ENCODE results near the gene NOS1AP.

The NOS1AP gene

DNA sequence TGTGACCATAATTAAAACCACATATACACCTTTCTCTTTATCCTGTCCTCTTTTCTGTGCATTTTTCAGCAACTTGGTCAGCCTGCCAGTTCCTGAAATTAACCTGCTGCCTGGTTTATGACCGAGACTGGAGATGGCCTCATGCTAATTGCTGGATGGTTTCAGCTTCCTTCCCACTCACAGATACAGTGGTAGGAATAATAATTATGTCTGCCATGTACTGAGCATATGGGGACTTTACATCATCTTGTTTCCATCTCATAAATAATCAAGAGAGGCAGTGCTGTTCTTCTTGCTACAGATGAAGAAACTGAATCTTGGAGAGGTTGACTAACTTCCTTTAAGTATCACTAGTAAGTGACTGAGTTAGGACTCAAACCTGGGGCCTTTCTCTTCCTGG, 148.2 kb downstream of the NOS1AP start:
- DNase-seq (ENCODE audit: insufficient read length, low spot score) (no peak), FAIRE-seq (no peak)
- no peak for TF ChIP-seq SPI1 (IDR thresholded peaks at IDR 0.05; ENCODE audit: low read depth, low read length)
- TF ChIP-seq POLR2AphosphoS5 (IDR thresholded peaks at IDR 0.05; ENCODE audit: low read depth, low read length): no peak
- no peak for TF ChIP-seq POU2F2 (IDR thresholded peaks at IDR 0.05; ENCODE audit: low read depth, low read length)
- no peak for TF ChIP-seq TAF1 (IDR thresholded peaks at IDR 0.05; ENCODE audit: low read depth, low read length)
- TF ChIP-seq POLR2A (IDR thresholded peaks at IDR 0.05; ENCODE audit: low read depth, low read length): no peak
- no peak for TF ChIP-seq PAX5 (IDR thresholded peaks at IDR 0.05; ENCODE audit: insufficient read depth, low read length, severe bottlenecking)

GRCh38 chr1:162218546-162218945, 149.1 kb downstream of the NOS1AP start:
- TF ChIP-seq POLR2A (IDR thresholded peaks at IDR 0.05; ENCODE audit: low read depth, low read length) (no peak), POLR2AphosphoS5 (IDR thresholded peaks at IDR 0.05; ENCODE audit: low read depth, low read length) (no peak), PAX5 (IDR thresholded peaks at IDR 0.05; ENCODE audit: insufficient read depth, low read length, severe bottlenecking) (no peak), TAF1 (IDR thresholded peaks at IDR 0.05; ENCODE audit: low read depth, low read length) (no peak), POU2F2 (IDR thresholded peaks at IDR 0.05; ENCODE audit: low read depth, low read length) (no peak), SPI1 (IDR thresholded peaks at IDR 0.05; ENCODE audit: low read depth, low read length) (no peak)
- DNase-seq (ENCODE audit: insufficient read length, low spot score) (no peak), FAIRE-seq (no peak)

GRCh38 chr1:162218975-162219374, 149.5 kb downstream of the NOS1AP start:
- DNase-seq (ENCODE audit: insufficient read length, low spot score) (no peak), FAIRE-seq (no peak)
- TF ChIP-seq PAX5 (IDR thresholded peaks at IDR 0.05; ENCODE audit: insufficient read depth, low read length, severe bottlenecking) (no peak), SPI1 (IDR thresholded peaks at IDR 0.05; ENCODE audit: low read depth, low read length) (no peak), TAF1 (IDR thresholded peaks at IDR 0.05; ENCODE audit: low read depth, low read length) (no peak), POLR2AphosphoS5 (IDR thresholded peaks at IDR 0.05; ENCODE audit: low read depth, low read length) (no peak), POLR2A (IDR thresholded peaks at IDR 0.05; ENCODE audit: low read depth, low read length) (no peak), POU2F2 (IDR thresholded peaks at IDR 0.05; ENCODE audit: low read depth, low read length) (no peak)

GRCh38 chr1:162219461-162219860, 150.0 kb downstream of the NOS1AP start:
- DNase-seq (ENCODE audit: insufficient read length, low spot score) (no peak), FAIRE-seq (no peak)
- TF ChIP-seq PAX5 (IDR thresholded peaks at IDR 0.05; ENCODE audit: insufficient read depth, low read length, severe bottlenecking) (no peak), POLR2AphosphoS5 (IDR thresholded peaks at IDR 0.05; ENCODE audit: low read depth, low read length) (no peak), POLR2A (IDR thresholded peaks at IDR 0.05; ENCODE audit: low read depth, low read length) (no peak), SPI1 (IDR thresholded peaks at IDR 0.05; ENCODE audit: low read depth, low read length) (no peak), POU2F2 (IDR thresholded peaks at IDR 0.05; ENCODE audit: low read depth, low read length) (no peak), TAF1 (IDR thresholded peaks at IDR 0.05; ENCODE audit: low read depth, low read length) (no peak)

GRCh38 chr1:162220009-162220539, 150.6 kb downstream of the NOS1AP start:
- no peak for FAIRE-seq
- TF ChIP-seq POU2F2 (IDR thresholded peaks at IDR 0.05; ENCODE audit: low read depth, low read length) (no peak), POLR2AphosphoS5 (IDR thresholded peaks at IDR 0.05; ENCODE audit: low read depth, low read length) (no peak)
- no peak for DNase-seq (ENCODE audit: insufficient read length, low spot score)

- no peak for DNase-seq (ENCODE audit: insufficient read length, low spot score)
- FAIRE-seq: no peak
- no peak for TF ChIP-seq POLR2AphosphoS5 (IDR thresholded peaks at IDR 0.05; ENCODE audit: low read depth, low read length)
- no peak for TF ChIP-seq PAX5 (IDR thresholded peaks at IDR 0.05; ENCODE audit: insufficient read depth, low read length, severe bottlenecking)
- no peak for TF ChIP-seq POLR2A (IDR thresholded peaks at IDR 0.05; ENCODE audit: low read depth, low read length)
- no peak for TF ChIP-seq POU2F2 (IDR thresholded peaks at IDR 0.05; ENCODE audit: low read depth, low read length)
- no peak for TF ChIP-seq SPI1 (IDR thresholded peaks at IDR 0.05; ENCODE audit: low read depth, low read length)
- TF ChIP-seq TAF1 (IDR thresholded peaks at IDR 0.05; ENCODE audit: low read depth, low read length): no peak
These were observed 152.5 kb downstream of the NOS1AP start for GRCh38 chr1:162222014-162222413.

DNA sequence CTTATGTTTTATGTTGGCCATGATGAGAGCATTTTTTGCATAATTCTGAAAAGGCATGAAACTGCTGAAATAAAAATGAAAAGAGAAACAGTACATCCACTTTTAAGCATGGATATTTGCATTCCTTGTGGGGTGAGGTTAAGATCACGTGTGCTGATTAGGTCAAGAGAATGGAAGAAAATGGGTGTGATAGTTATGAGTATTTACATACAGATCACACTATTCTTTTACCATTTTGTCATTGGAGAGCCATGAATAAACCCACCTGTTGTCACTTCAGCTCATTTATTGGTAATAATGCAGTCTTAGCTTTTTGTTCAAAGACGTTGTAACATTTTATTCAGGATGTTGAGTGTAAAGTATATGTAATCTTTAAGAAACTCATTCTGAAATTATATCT, 153.2 kb downstream of the NOS1AP start:
- no peak for DNase-seq (ENCODE audit: insufficient read length, low spot score)
- TF ChIP-seq PAX5 (IDR thresholded peaks at IDR 0.05; ENCODE audit: insufficient read depth, low read length, severe bottlenecking) (no peak), POLR2A (IDR thresholded peaks at IDR 0.05; ENCODE audit: low read depth, low read length) (no peak), POU2F2 (IDR thresholded peaks at IDR 0.05; ENCODE audit: low read depth, low read length) (no peak), TAF1 (IDR thresholded peaks at IDR 0.05; ENCODE audit: low read depth, low read length) (no peak), SPI1 (IDR thresholded peaks at IDR 0.05; ENCODE audit: low read depth, low read length) (no peak), POLR2AphosphoS5 (IDR thresholded peaks at IDR 0.05; ENCODE audit: low read depth, low read length) (no peak)
- FAIRE-seq: no peak

- DNase-seq (ENCODE audit: insufficient read length, low spot score): no peak
- FAIRE-seq: no peak
- TF ChIP-seq POLR2A (IDR thresholded peaks at IDR 0.05; ENCODE audit: low read depth, low read length): no peak
- TF ChIP-seq PAX5 (IDR thresholded peaks at IDR 0.05; ENCODE audit: insufficient read depth, low read length, severe bottlenecking): no peak
- TF ChIP-seq POU2F2 (IDR thresholded peaks at IDR 0.05; ENCODE audit: low read depth, low read length): no peak
- TF ChIP-seq SPI1 (IDR thresholded peaks at IDR 0.05; ENCODE audit: low read depth, low read length): no peak
- no peak for TF ChIP-seq POLR2AphosphoS5 (IDR thresholded peaks at IDR 0.05; ENCODE audit: low read depth, low read length)
- no peak for TF ChIP-seq TAF1 (IDR thresholded peaks at IDR 0.05; ENCODE audit: low read depth, low read length)
These were observed 154.0 kb downstream of the NOS1AP start for GRCh38 chr1:162223488-162223887.

- DNase-seq (ENCODE audit: insufficient read length, low spot score) (no peak), FAIRE-seq (no peak)
- TF ChIP-seq PAX5 (IDR thresholded peaks at IDR 0.05; ENCODE audit: insufficient read depth, low read length, severe bottlenecking): no peak
- TF ChIP-seq POLR2AphosphoS5 (IDR thresholded peaks at IDR 0.05; ENCODE audit: low read depth, low read length): no peak
These were observed 154.8 kb downstream of the NOS1AP start for GRCh38 chr1:162224267-162224666.

GRCh38 chr1:162228586-162228985, 159.1 kb downstream of the NOS1AP start:
- DNase-seq (ENCODE audit: insufficient read length, low spot score) (no peak), FAIRE-seq (no peak)
- TF ChIP-seq TAF1 (IDR thresholded peaks at IDR 0.05; ENCODE audit: low read depth, low read length): no peak
- TF ChIP-seq POU2F2 (IDR thresholded peaks at IDR 0.05; ENCODE audit: low read depth, low read length): no peak
- TF ChIP-seq SPI1 (IDR thresholded peaks at IDR 0.05; ENCODE audit: low read depth, low read length): no peak
- TF ChIP-seq PAX5 (IDR thresholded peaks at IDR 0.05; ENCODE audit: insufficient read depth, low read length, severe bottlenecking): no peak
- no peak for TF ChIP-seq POLR2AphosphoS5 (IDR thresholded peaks at IDR 0.05; ENCODE audit: low read depth, low read length)
- no peak for TF ChIP-seq POLR2A (IDR thresholded peaks at IDR 0.05; ENCODE audit: low read depth, low read length)
